Stimulated activated CD8-positive, alpha-beta memory T cell treated with anti-CD3 and anti-CD28 coated beads, Interleukin-4, amount 100 ng/mL, for 4 hours (primary cell): ENCODE data around the gene IGFLR1.
"Not testable (repeated sequence)": the region's sequence is repeated elsewhere in the genome, so short reads cannot be mapped to it uniquely, and the experiment has no call there.

Experiments used
- DNase-seq, 2 donors: peaks; one replicate each; pipeline ENCODE4 v3.0.0-alpha.2; 2020; ENCODE audit warnings: low read depth in 2 of 2, low spot score in 1 of 2

The IGFLR1 gene

GRCh38 chr19:35725216-35725861, 16.9 kb downstream of the IGFLR1 start:
- DNase-seq: no peak

GRCh38 chr19:35724560-35724959, 17.7 kb downstream of the IGFLR1 start:
- DNase-seq: no peak

GRCh38 chr19:35724132-35724531, 18.1 kb downstream of the IGFLR1 start:
- not testable (repeated sequence) for DNase-seq

- no peak for DNase-seq
These were observed 18.6 kb downstream of the IGFLR1 start for GRCh38 chr19:35723671-35724070.

- no peak for DNase-seq
These were observed 19.4 kb downstream of the IGFLR1 start for GRCh38 chr19:35722897-35723296.

- DNase-seq: no peak
These were observed 19.8 kb downstream of the IGFLR1 start for GRCh38 chr19:35722461-35722860.

GRCh38 chr19:35721374-35721773, 20.9 kb downstream of the IGFLR1 start:
- no peak for DNase-seq

- DNase-seq: no peak
These were observed 21.6 kb downstream of the IGFLR1 start for GRCh38 chr19:35720648-35721047.

- DNase-seq: no peak
These were observed 22.1 kb downstream of the IGFLR1 start for GRCh38 chr19:35720163-35720524.

GRCh38 chr19:35719402-35720162, 22.7 kb downstream of the IGFLR1 start:
- DNase-seq: no peak

- DNase-seq: peak in 1 of 2 donors; percentile 57
These were observed 23.8 kb downstream of the IGFLR1 start for GRCh38 chr19:35718345-35719041.

GRCh38 chr19:35717665-35718344, 24.4 kb downstream of the IGFLR1 start, which contains the start of gene KMT2B:
Gene KMT2B (plus strand): TSS chr19:35718003. CDS start chr19:35718019, 16 bp downstream.
- DNase-seq: no peak

- peak; percentile 83 to 96 for DNase-seq
These were observed 25.2 kb downstream of the IGFLR1 start for GRCh38 chr19:35716801-35717664.

GRCh38 chr19:35715981-35716800, 26.1 kb downstream of the IGFLR1 start:
- no peak for DNase-seq

GRCh38 chr19:35715355-35715809, 26.9 kb downstream of the IGFLR1 start:
- no peak for DNase-seq

GRCh38 chr19:35714601-35715354, 27.5 kb downstream of the IGFLR1 start:
- no peak for DNase-seq

- no peak for DNase-seq
These were observed 28.3 kb downstream of the IGFLR1 start for GRCh38 chr19:35713904-35714495.

GRCh38 chr19:35713506-35713850, 28.8 kb downstream of the IGFLR1 start:
- no peak for DNase-seq
